ENCODE data around the gene MAPT.
"Not testable (repeated sequence)": the region's sequence is repeated elsewhere in the genome, so short reads cannot be mapped to it uniquely, and the experiment has no call there.

Gene MAPT

GRCh38 chr17:45956746-45957145 lies 62.4 kb downstream of the MAPT start:
- not testable (repeated sequence) for DNase-seq

GRCh38 chr17:45958307-45958706 lies 64.0 kb downstream of the MAPT start:
- no peak for DNase-seq

- DNase-seq: no peak
Observed at GRCh38 chr17:45958994-45959665, 64.8 kb downstream of the MAPT start.

GRCh38 chr17:45960311-45960710 lies 66.0 kb downstream of the MAPT start:
- DNase-seq: no peak

- DNase-seq: no peak
Observed at GRCh38 chr17:45961206-45961605, 66.9 kb downstream of the MAPT start.

DNA sequence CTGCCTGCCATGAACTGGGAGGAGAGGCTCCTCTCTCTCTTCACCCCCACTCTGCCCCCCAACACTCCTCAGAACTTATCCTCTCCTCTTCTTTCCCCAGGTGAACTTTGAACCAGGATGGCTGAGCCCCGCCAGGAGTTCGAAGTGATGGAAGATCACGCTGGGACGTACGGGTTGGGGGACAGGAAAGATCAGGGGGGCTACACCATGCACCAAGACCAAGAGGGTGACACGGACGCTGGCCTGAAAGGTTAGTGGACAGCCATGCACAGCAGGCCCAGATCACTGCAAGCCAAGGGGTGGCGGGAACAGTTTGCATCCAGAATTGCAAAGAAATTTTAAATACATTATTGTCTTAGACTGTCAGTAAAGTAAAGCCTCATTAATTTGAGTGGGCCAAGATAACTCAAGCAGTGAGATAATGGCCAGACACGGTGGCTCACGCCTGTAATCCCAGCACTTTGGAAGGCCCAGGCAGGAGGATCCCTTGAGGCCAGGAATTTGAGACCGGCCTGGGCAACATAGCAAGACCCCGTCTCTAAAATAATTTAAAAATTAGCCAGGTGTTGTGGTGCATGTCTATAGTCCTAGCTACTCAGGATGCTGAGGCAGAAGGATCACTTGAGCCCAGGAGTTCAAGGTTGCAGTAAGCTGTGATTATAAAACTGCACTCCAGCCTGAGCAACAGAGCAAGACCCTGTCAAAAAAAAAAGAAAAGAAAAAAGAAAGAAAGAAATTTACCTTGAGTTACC lies 68.0 kb downstream of the MAPT start:
- no peak for DNase-seq

- DNase-seq: no peak
Observed at GRCh38 chr17:45963283-45963682, 68.9 kb downstream of the MAPT start.

DNA sequence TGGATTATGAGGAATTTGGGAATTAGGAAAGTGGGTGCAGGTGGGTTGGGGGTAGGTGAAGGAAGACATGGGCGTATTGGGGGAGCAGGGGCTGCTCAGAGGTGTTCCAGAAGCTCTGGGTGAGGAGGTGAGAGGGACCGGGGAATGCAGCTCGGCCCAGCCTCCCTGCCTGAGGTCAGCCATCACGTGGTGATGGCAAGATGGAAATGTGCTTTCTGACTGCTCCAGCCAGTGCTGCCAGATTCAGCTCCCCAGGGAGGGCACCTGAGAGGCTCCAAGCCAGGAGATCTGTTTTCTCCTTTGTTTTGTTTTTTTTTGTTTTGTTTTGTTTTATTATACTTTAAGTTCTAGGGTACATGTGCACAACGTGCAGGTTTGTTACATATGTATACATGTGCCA lies 69.5 kb downstream of the MAPT start:
- DNase-seq: no peak

- DNase-seq: no peak
Observed at GRCh38 chr17:45964634-45965033, 70.3 kb downstream of the MAPT start.

GRCh38 chr17:45965812-45966211 lies 71.5 kb downstream of the MAPT start:
- DNase-seq: no peak

DNA sequence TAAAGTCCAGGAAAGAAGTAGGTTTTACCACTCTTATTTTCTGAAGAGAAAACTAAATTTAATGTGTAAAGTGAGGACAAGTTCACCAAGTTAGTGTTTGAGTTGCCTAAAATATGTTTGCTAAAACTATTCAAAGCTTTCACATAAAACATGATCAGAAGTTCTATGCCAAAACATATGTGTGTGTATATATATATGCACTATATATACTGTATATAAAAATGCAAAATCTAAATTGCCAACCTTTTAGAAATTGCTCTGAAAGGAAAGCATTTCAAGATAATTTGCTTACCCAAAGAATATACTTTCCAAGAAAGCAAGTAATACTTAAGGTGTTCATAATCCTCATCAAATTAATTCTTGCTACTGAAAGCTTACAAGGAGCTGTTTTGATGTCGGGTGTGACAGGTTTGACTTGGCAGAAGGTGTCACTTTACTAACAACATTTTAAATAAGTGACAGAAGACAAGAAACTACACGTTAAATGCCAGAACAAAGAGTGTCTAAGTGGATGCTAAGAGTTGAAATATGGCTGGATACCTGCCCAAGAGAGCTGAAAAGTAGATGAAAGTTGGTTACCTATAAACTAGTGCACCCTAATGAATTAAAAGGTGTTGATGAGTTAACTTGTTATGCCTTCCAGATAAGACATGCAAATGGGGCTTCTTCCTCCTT lies 72.4 kb downstream of the MAPT start:
- no peak for DNase-seq

- no peak for DNase-seq
Observed at GRCh38 chr17:45967378-45967777, 73.0 kb downstream of the MAPT start.

DNA sequence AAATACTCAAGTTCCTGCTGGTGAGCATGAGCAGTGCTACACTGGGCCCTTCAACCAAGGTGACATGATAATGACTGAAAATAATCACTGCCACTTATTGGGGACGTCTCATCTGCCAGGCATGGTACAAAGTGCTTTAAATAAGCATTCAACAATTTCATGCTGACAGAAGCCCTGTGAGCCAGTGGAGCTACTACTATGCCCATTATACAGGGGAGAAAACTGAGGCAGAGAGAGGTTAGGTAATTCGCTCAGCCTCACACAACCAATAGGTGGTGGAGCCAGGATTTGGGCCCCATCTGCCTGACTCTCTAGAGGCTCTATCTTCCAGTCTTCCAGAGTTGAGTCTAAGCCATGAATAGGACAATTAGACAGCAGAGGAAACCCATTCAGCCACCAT lies 74.4 kb downstream of the MAPT start:
- no peak for DNase-seq

- no peak for DNase-seq
Observed at GRCh38 chr17:45969726-45970125, 75.4 kb downstream of the MAPT start.

DNA sequence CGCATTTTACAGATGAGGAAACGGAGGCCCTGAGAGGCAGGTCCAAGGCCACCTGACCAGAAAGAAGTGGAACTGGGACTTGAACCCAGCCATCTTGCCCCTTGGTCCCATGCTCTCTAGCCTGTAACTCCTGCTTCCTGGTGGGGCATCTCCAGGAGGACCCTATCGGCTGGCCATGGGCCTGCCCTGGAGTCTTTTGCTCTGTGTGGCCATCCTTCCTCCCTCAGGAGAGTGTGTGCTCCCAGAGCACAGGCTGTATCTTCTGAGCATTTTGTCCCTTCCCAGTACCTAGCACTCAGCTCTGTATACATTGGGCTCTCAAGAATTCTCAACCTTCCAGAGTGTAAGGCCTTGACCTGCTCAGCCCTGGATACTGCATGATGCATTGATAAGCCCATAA lies 76.3 kb downstream of the MAPT start:
- DNase-seq: no peak

DNA sequence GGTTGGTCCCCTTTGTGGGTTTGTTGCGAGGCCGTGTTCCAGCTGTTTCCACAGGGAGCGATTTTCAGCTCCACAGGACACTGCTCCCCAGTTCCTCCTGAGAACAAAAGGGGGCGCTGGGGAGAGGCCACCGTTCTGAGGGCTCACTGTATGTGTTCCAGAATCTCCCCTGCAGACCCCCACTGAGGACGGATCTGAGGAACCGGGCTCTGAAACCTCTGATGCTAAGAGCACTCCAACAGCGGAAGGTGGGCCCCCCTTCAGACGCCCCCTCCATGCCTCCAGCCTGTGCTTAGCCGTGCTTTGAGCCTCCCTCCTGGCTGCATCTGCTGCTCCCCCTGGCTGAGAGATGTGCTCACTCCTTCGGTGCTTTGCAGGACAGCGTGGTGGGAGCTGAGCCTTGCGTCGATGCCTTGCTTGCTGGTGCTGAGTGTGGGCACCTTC lies 77.4 kb downstream of the MAPT start:
- no peak for DNase-seq

- no peak for DNase-seq
Observed at GRCh38 chr17:45972531-45972930, 78.2 kb downstream of the MAPT start.

GRCh38 chr17:45973099-45973780 lies 78.9 kb downstream of the MAPT start:
- no peak for DNase-seq

DNA sequence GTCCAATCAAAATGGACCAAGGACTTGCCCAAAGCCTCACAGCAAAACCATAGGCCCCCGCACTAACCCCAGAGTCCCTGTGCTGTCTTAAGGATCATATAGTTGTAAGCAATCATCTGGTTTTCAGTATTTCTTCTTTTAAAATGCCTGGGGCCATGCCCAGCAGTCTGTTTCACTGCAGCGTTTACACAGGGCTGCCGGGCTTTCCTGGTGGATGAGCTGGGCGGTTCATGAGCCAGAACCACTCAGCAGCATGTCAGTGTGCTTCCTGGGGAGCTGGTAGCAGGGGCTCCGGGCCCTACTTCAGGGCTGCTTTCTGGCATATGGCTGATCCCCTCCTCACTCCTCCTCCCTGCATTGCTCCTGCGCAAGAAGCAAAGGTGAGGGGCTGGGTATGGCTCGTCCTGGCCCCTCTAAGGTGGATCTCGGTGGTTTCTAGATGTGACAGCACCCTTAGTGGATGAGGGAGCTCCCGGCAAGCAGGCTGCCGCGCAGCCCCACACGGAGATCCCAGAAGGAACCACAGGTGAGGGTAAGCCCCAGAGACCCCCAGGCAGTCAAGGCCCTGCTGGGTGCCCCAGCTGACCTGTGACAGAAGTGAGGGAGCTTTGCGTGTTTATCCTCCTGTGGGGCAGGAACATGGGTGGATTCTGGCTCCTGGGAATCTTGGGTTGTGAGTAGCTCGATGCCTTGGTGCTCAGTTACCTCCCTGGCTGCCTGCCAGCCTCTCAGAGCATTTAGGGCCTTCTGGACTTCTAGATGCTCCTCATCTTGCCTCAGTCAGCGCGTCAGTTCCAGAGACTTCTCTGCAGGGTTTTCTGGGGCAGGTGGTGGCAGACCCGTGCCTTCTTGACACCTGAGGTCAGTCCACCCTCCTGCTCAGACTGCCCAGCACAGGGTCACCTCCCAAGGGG lies 79.8 kb downstream of the MAPT start:
- DNase-seq: no peak

GRCh38 chr17:45974916-45975630 lies 80.7 kb downstream of the MAPT start:
- no peak for DNase-seq

DNA sequence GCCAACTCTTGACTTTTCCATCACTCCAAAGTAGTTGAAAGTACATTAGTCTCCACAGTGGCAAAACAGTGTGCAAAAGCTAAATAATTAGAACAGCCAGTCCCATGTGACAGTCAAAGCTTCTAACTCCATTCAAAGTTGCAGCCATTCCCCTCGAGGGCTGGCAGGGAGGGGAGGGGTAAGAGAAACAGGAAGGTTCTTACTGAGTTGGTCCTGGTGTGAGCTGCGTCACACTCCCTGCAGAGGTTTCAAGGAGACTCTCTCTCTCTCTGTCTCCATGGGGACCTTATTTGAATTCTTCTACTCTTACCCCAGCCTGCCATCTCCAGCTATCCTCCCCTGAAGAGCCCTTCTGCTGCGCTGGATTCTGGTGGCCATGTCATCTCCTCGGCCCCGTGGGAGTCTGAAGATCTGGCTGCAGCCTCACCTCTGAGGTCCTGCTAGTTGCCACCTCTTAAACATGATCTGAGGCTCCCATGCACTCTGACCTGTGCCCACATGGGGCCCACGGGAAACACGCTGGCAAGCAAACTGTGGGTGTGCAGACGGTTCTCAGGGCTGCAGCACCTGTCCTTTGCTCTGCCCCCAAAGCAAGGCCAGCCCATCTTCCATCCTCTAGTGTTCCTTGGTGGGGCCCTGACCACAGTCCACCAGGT lies 81.4 kb downstream of the MAPT start:
- DNase-seq: no peak

All from NCI-H2227 treated with DMSO at 0.1 percent for 48 hours (cell line).